Mucosa of descending colon (tissue), 3 donors: ENCODE data around the gene CMTM4. TPM values are rescaled to one million over a fixed set of nuclear protein-coding genes. Genes with fewer than 3 reads are reported as not detected.

Experiments used
- ATAC-seq: fragments of 200-7000 bp; cut with Tn5 transposase; one replicate; pipeline ENCODE4 v1.9.1; 2020; ENCODE audit warnings: mild to moderate bottlenecking, moderate library complexity
- DNase-seq, 3 donors: peaks; one replicate each; pipeline ENCODE4 v3.0.0-alpha.2; 2020
- H3K36me3 ChIP-seq: fragments of 200-600 bp; one replicate; pipeline ENCODE4 v1.8.0; 2021; ENCODE audit warnings: low read depth, mild to moderate bottlenecking
- H3K4me1 ChIP-seq: fragments of 200-600 bp; one replicate; pipeline ENCODE4 v1.8.0; 2021; ENCODE audit warnings: low read depth, mild to moderate bottlenecking
- H3K4me3 ChIP-seq: fragments of 200-600 bp; one replicate; pipeline ENCODE4 v1.8.0; 2021; ENCODE audit warnings: mild to moderate bottlenecking
- H3K9me3 ChIP-seq: fragments of 200-600 bp; one replicate; pipeline ENCODE4 v1.8.0; 2021; ENCODE audit warnings: mild to moderate bottlenecking
- CTCF ChIP-seq: fragments of 200-600 bp; IDR thresholded peaks from one replicate; pipeline ENCODE4 v1.8.0; 2022; ENCODE audit warnings: antibody characterized with exemption, mild to moderate bottlenecking
- intact Hi-C, 2 donors: fragments of 100-400 bp; cut with DNase I in 1 of 2; cut with micrococcal nuclease in 1 of 2; formaldehyde crosslinking; loops; one replicate each; pipeline versions ENCODE4 v1.11.0 to v1.11.1; 2022; cut with DNase I, micrococcal nuclease
- long read RNA-seq, 2 donors: library from polyadenylated mRNA; unstranded; transcript quantifications; one replicate each; pipeline ENCODE4 v2.0.0, GENCODE V29; 2019 to 2021
- total RNA-seq, 3 donors: library from RNA; stranded (reverse); fragmentation: NEBNext Ultra II Directional in 2 of 3; extraction: Animal tissue kit (Norgen Biotek cat#: 25700) in 2 of 3; gene quantifications; one replicate each; pipeline versions ENCODE4 v1.2.1 to v1.2.4, GENCODE V29; 2021 to 2023
- donor health status: DM: no; HTN: no; CAD: no; lungs with moderate emphysema.
- donor health status: DM: no; HTN: no; CAD: no.
- donor health status: DM: no; HTN: yes; CAD: no.

CMTM4 gene
- 100 to 1,000 TPM in 2 of 3 donors, 10 to 100 TPM in 1; 91.6 to 208 (median 155) TPM for total RNA-seq
- long read RNA-seq, donor 1, full-length matches to known transcripts: 7 of 11 reads
- long read RNA-seq, donor 1, partial matches to known transcripts: 1 of 11 reads
- long read RNA-seq, donor 1, other reads (novel, unspliced or antisense): 3 of 11 reads
- long read RNA-seq, donor 2, full-length matches to known transcripts: 1 of 2 reads
- long read RNA-seq, donor 2, partial matches to known transcripts: 0 of 2 reads
- long read RNA-seq, donor 2, other reads (novel, unspliced or antisense): 1 of 2 reads

- H3K4me1 ChIP-seq: peaks cover 23% of the 10 kb centered on the region
- DNase-seq (peak; percentile 86 to 92 (median 89)), ATAC-seq (peak; percentile 91)
- intact Hi-C loops: no loop called here
- TF ChIP-seq CTCF: no peak
- H3K9me3 ChIP-seq: no peaks in the 10 kb centered on the region
- no peaks in the 10 kb centered on the region for H3K36me3 ChIP-seq
- H3K4me3 ChIP-seq: peak within 1 kb of the TSS; percentile 40
These were observed at the start of gene CMTM4 for GRCh38 chr16:66696669-66697630. CMTM4 (minus strand) TSS chr16:66696743; CDS start chr16:66696525, 218 bp downstream.

GRCh38 chr16:66746048-66746447, 49.5 kb upstream of the CMTM4 start:
- H3K4me1 ChIP-seq: peaks cover 58% of the 10 kb centered on the region

GRCh38 chr16:66741950-66742808, 45.6 kb upstream of the CMTM4 start:
- intact Hi-C loops: no loop called here
- H3K4me1 ChIP-seq: peaks cover 42% of the 10 kb centered on the region
- TF ChIP-seq CTCF: no peak
- H3K4me3 ChIP-seq: no peak overlapping the region
- ATAC-seq (no peak), DNase-seq (no peak)
- no peaks in the 10 kb centered on the region for H3K9me3 ChIP-seq
- H3K36me3 ChIP-seq: no peaks in the 10 kb centered on the region

More at GRCh38 chr16:66746048-66746447, 49.5 kb upstream of the CMTM4 start:
- DNase-seq: no peak
- Histone ChIP-seq H3K36me3 (no peaks in the 10 kb centered on the region), H3K9me3 (no peaks in the 10 kb centered on the region), H3K4me3 (no peak overlapping the region)
- intact Hi-C loops: no loop called here
- ATAC-seq: no peak
- TF ChIP-seq CTCF: no peak

GRCh38 chr16:66741169-66741900, 44.8 kb upstream of the CMTM4 start:
- no peak overlapping the region for H3K4me3 ChIP-seq
- intact Hi-C loops: no loop called here
- TF ChIP-seq CTCF: no peak
- ATAC-seq (peak; percentile 83), DNase-seq (peak; percentile 79 to 95 (median 83))
- no peaks in the 10 kb centered on the region for H3K9me3 ChIP-seq
- peaks cover 34% of the 10 kb centered on the region for H3K4me1 ChIP-seq
- no peaks in the 10 kb centered on the region for H3K36me3 ChIP-seq

- H3K9me3 ChIP-seq: no peaks in the 10 kb centered on the region
- intact Hi-C loops: no loop called here
- no peak for TF ChIP-seq CTCF
- H3K36me3 ChIP-seq: peaks cover 5% of the 10 kb centered on the region
- H3K4me1 ChIP-seq: peaks cover 32% of the 10 kb centered on the region
- H3K4me3 ChIP-seq: no peak overlapping the region
- ATAC-seq: peak; percentile 96
- DNase-seq: peak; percentile 50 to 71 (median 56)
These were observed 44.0 kb upstream of the CMTM4 start for GRCh38 chr16:66740533-66740932.
